Activated CD4-positive, alpha-beta T cell treated with anti-CD3 and anti-CD28 coated beads, Interleukin-2, amount 50 U/mL, for 4 hours (primary cell): Measurements from ENCODE around the gene SUDS3.

Source experiments
- DNase-seq, 2 experiments: peaks; one replicate each; pipeline ENCODE4 v3.0.0-alpha.2; 2020

SUDS3 gene

DNA sequence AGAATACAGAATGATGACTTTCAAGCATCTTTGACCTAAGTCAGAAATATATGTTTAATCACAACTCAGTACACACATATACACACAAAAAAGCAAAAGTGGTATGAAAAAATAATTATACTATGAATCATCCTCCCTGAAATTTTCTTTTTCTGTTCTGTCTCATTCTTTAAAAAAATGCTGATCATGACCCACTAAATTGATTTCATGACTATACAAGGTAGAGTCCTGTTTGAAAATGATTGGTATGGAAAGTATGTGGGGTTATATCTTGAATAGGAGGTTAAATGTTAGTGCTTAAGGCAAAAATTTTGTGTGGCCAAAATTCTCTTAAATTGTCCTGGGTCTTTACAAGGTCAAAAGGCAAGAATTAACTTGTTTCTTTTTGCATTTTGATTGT is 80.4 kb downstream of the SUDS3 start:
- no peak for DNase-seq

DNA sequence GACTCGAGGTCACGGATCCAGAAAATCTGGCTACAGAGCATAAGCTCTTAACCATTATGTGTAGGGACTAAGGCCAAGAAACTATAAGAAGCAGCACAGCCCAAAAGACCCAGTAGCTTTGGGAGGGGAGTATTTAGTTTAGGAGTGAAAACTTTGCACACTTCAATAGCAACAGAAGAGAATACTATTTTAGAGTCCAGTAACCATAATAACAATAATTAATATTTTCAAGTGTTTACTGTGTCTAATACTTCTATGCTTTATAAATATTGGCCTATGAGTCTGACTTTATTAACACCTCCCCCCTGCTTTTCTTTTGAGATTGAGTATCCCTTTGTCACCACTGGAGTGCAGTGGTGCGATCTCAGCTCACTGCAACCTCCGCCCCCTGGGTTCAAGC is 82.8 kb downstream of the SUDS3 start:
- DNase-seq = no peak

DNA sequence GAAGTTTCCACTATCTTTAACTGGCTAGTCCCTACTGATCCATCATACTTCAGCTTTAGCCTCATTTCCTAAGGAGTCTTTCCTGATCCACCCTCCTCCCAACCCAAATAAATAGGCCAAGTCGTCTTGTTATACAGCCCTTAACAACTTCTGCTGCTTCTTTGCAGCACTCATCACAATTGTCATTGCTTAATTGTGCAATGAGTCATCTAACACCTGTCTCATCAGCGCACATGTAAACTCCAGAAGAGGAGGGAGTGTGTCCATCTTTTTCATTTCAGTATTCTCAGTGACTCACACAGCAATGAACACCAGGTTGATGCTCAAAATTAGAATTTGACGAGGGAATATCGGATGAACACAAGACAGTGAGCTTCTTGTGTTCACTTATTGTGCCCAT is 87.3 kb downstream of the SUDS3 start:
- DNase-seq = no peak

DNA sequence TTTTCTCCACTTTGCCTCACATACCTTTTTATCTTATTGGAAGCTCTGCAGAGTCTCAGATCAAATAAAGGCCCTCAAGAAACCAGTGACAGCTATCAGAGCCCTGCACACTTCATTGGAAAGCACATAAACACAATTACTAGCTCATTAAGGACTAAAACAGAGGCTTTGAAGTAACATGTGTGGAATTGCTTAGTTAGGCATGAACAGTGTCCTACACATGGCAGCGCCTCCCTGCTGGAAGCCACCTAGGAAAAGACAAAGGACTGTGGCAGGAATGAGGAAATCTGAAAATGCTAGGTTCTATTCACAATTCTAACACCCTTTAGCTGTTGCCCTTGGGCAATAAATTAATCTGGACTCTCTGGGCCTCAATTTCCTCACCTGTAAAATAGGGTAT is 89.4 kb downstream of the SUDS3 start:
- DNase-seq = no peak
